SU-DHL-6 (cell line): ENCODE results near the gene ITIH5.

ENCODE experiments used
- CTCF ChIP-seq: fragments of 200-600 bp; sonication (generic); IDR thresholded peaks from one replicate; pipeline ENCODE4 v1.5.1; 2017; ENCODE audit warnings: antibody characterized with exemption, mild to moderate bottlenecking, low read length, moderate library complexity; ENCODE audit not compliant: insufficient read depth, poor library complexity, severe bottlenecking
- EZH2phosphoT487 ChIP-seq: fragments of 200-600 bp; sonication (generic), shearing (Covaris generic); conservative IDR thresholded peaks from 2 replicates; pipeline ENCODE4 v1.6.1; 2018; ENCODE audit warnings: mild to moderate bottlenecking, antibody characterized with exemption, low read length, moderate library complexity, mixed read lengths

- TF ChIP-seq CTCF (no peak), EZH2phosphoT487 (no peak)
Measured at GRCh38 chr10:7545792-7546191, 121.0 kb downstream of the ITIH5 start.
